Thyroid gland (tissue), 4 donors: ENCODE results near the gene MDM2. TPM values are rescaled to one million over a fixed set of nuclear protein-coding genes. Genes with fewer than 3 reads are reported as not detected.

ENCODE experiments used
- DNase-seq, 2 donors: peaks; one replicate each; pipeline ENCODE4 v3.0.0-alpha.2; 2019
- H3K27ac ChIP-seq, 3 donors: fragments of 200-600 bp; sonication (generic); 1 replicate in 2 of 3; 2 replicates in 1 of 3; pipeline ENCODE4 v1.5.1; 2016 to 2019; ENCODE audit warnings: mild to moderate bottlenecking in 1 of 3, moderate library complexity in 1 of 3
- H3K27me3 ChIP-seq: fragments of 200-600 bp; sonication (generic); one replicate; pipeline ENCODE4 v1.5.1; 2019
- H3K36me3 ChIP-seq, 2 donors: fragments of 200-600 bp; sonication (generic); one replicate each; pipeline ENCODE4 v1.5.1; 2016 to 2019
- H3K4me1 ChIP-seq, 2 donors: fragments of 200-600 bp; sonication (generic); one replicate each; pipeline ENCODE4 v1.5.1; 2017 to 2019
- H3K4me3 ChIP-seq, 3 donors: fragments of 200-600 bp; sonication (generic); replicated peaks in 1 of 3; 1 replicate in 2 of 3; 2 replicates in 1 of 3; pipeline ENCODE4 v1.5.1; 2016; ENCODE audit warnings: mild to moderate bottlenecking in 1 of 3
- H3K9me3 ChIP-seq: fragments of 200-600 bp; sonication (generic); one replicate; pipeline ENCODE4 v1.5.1; 2017
- CTCF ChIP-seq, 6 experiments: fragments of 200-600 bp in 3 of 6; fragments of 450-650 bp in 3 of 6; sonication (generic) in 3 of 6; IDR thresholded peaks; one replicate each; pipeline ENCODE4 v1.5.1; 2016 to 2019; ENCODE audit warnings: antibody characterized with exemption in 6 of 6, mild to moderate bottlenecking in 2 of 6, inconsistent platforms in 1 of 6, moderate library complexity in 1 of 6
- POLR2A ChIP-seq, 2 donors: fragments of 450-650 bp; IDR thresholded peaks; one replicate each; pipeline ENCODE4 v1.6.1; 2017; ENCODE audit warnings: antibody characterized with exemption in 2 of 2, mild to moderate bottlenecking in 2 of 2, moderate library complexity in 1 of 2
- WGBS, 2 donors: methylation state at CpG; one replicate each; pipeline ENCODE4 v1.1.5; 2017; 5-methylcytosine and 5-hydroxymethylcytosine counted together
- intact Hi-C: fragments of 100-400 bp; cut with DNase I; formaldehyde crosslinking; loops from one replicate; pipeline ENCODE4 v1.15.1; 2023
- total RNA-seq, 4 donors: library from RNA; depleted of rRNA; stranded (reverse); fragments of >200 nt; gene quantifications; one replicate each; pipeline ENCODE4 v1.2.3, GENCODE V29; 2016

Gene MDM2
- total RNA-seq, 4 donors from 2014 or later = 56.7 to 124 (median 91.6) TPM

GRCh38 chr12:68900241-68900640 lies 92.3 kb downstream of the MDM2 start:
- 47 to 72% methylated on average over 2 of the region's 2 CpGs for WGBS, 2 donors
- intact Hi-C loops = no loop called here
- no peak overlapping the region for H3K4me3 ChIP-seq
- no peaks in the 10 kb centered on the region for H3K27me3 ChIP-seq
- H3K4me1 ChIP-seq = no peaks in the 10 kb centered on the region
- H3K36me3 ChIP-seq = no peaks in the 10 kb centered on the region
- no peak for TF ChIP-seq CTCF (IDR thresholded peaks at IDR 0.05)
- TF ChIP-seq POLR2A (IDR thresholded peaks at IDR 0.05) = no peak
- H3K27ac ChIP-seq = no peak overlapping the region
- no peaks in the 10 kb centered on the region for H3K9me3 ChIP-seq
- no peak for DNase-seq

Other genes starting within 250 kb of the MDM2 start
- 100 to 1,000 TPM; 133 to 232 (median 193) TPM for gene RAP1B, start 197.3 kb upstream of the MDM2 start, total RNA-seq
- gene NUP107, start 121.2 kb upstream of the MDM2 start, total RNA-seq = 10 to 100 TPM; 36.1 to 83.6 (median 43.5) TPM
- gene SLC35E3, start 62.0 kb upstream of the MDM2 start, total RNA-seq = 1 to 10 TPM; 2.1 to 4.0 (median 2.3) TPM
- gene CPM, start 125.0 kb downstream of the MDM2 start, total RNA-seq = 10 to 100 TPM; 25.7 to 60.4 (median 43.2) TPM